ENCODE results near the gene CDA.
"Not testable (repeated sequence)": the region's sequence is repeated elsewhere in the genome, so short reads cannot be mapped to it uniquely, and the experiment has no call there.

The CDA gene

GRCh38 chr1:20604678-20605077 is 15.8 kb downstream of the CDA start:
- H3K4me3 ChIP-seq (ENCODE audit: control insufficient read depth in 1 of 7, extremely low read depth in 1 of 7, insufficient read depth in 4 of 7, low read depth in 2 of 7, low read length in 6 of 7), result no peak overlapping the region
- peaks cover 0 to 13% (median 4%) of the 10 kb centered on the region in 4 experiments for H3K4me1 ChIP-seq (ENCODE audit: control extremely low read depth in 1 of 4, control insufficient read depth in 4 of 4, insufficient read depth in 4 of 4, low read length in 3 of 4)
- ChIA-PET POLR2A (no interaction called here), CTCF (no interaction called here)
- H3K36me3 ChIP-seq (ENCODE audit: control insufficient read depth in 4 of 4, insufficient read depth in 4 of 4, low read length in 3 of 4), result no peaks in the 10 kb centered on the region
- 83% methylated on average over 7 of the region's 7 CpGs for WGBS (ENCODE audit: insufficient coverage)
- H3K27me3 ChIP-seq (replicated peaks in 2 of 5; ENCODE audit: control insufficient read depth in 4 of 5, insufficient read depth in 5 of 5, low read length in 4 of 5), result no peaks in the 10 kb centered on the region
- DNase-seq, result no peak
- peaks cover 0 to 3% (median 0%) of the 10 kb centered on the region in 5 experiments for H3K9me3 ChIP-seq (ENCODE audit: control extremely low read depth in 1 of 5, control insufficient read depth in 4 of 5, insufficient read depth in 2 of 5, low read depth in 1 of 5, low read length in 4 of 5)
- H3K27ac ChIP-seq (ENCODE audit: insufficient read depth in 1 of 2, low read depth in 1 of 2, low read length in 2 of 2, poor library complexity in 1 of 2, severe bottlenecking in 2 of 2), result no peak overlapping the region

- POLR2A ChIA-PET; H3K27me3 ChIP-seq (replicated peaks in 2 of 5; ENCODE audit: control insufficient read depth in 4 of 5, insufficient read depth in 5 of 5, low read length in 4 of 5); DNase-seq; H3K36me3 ChIP-seq (ENCODE audit: control insufficient read depth in 4 of 4, insufficient read depth in 4 of 4, low read length in 3 of 4); H3K4me3 ChIP-seq (ENCODE audit: control insufficient read depth in 1 of 7, extremely low read depth in 1 of 7, insufficient read depth in 4 of 7, low read depth in 2 of 7, low read length in 6 of 7); CTCF ChIA-PET; H3K9me3 ChIP-seq (ENCODE audit: control extremely low read depth in 1 of 5, control insufficient read depth in 4 of 5, insufficient read depth in 2 of 5, low read depth in 1 of 5, low read length in 4 of 5); H3K4me1 ChIP-seq (ENCODE audit: control extremely low read depth in 1 of 4, control insufficient read depth in 4 of 4, insufficient read depth in 4 of 4, low read length in 3 of 4); H3K27ac ChIP-seq (ENCODE audit: insufficient read depth in 1 of 2, low read depth in 1 of 2, low read length in 2 of 2, poor library complexity in 1 of 2, severe bottlenecking in 2 of 2): not testable (repeated sequence)
- 94% methylated on average over 3 of the region's 7 CpGs for WGBS (ENCODE audit: insufficient coverage)
Measured at GRCh38 chr1:20606801-20607570, 18.1 kb downstream of the CDA start.

- ChIA-PET POLR2A (no interaction called here), CTCF (interaction anchor here (1.1 to 1.4 kb wide), 2 partner anchors 11 to 23 kb away, joined by 3 to 5 read pairs; no protein-coding TSS in a partner anchor)
- peaks cover 0 to 6% (median 2%) of the 10 kb centered on the region in 4 experiments for H3K4me1 ChIP-seq (ENCODE audit: control extremely low read depth in 1 of 4, control insufficient read depth in 4 of 4, insufficient read depth in 4 of 4, low read length in 3 of 4)
- H3K4me3 ChIP-seq (ENCODE audit: control insufficient read depth in 1 of 7, extremely low read depth in 1 of 7, insufficient read depth in 4 of 7, low read depth in 2 of 7, low read length in 6 of 7), result no peak overlapping the region
- no peaks in the 10 kb centered on the region for H3K36me3 ChIP-seq (ENCODE audit: control insufficient read depth in 4 of 4, insufficient read depth in 4 of 4, low read length in 3 of 4)
- H3K27ac ChIP-seq (ENCODE audit: insufficient read depth in 1 of 2, low read depth in 1 of 2, low read length in 2 of 2, poor library complexity in 1 of 2, severe bottlenecking in 2 of 2), result no peak overlapping the region
- no peaks in the 10 kb centered on the region for H3K27me3 ChIP-seq (replicated peaks in 2 of 5; ENCODE audit: control insufficient read depth in 4 of 5, insufficient read depth in 5 of 5, low read length in 4 of 5)
- WGBS (ENCODE audit: insufficient coverage), result 95% methylated on average over 4 of the region's 6 CpGs
- DNase-seq, result no peak
- no peaks in the 10 kb centered on the region for H3K9me3 ChIP-seq (ENCODE audit: control extremely low read depth in 1 of 5, control insufficient read depth in 4 of 5, insufficient read depth in 2 of 5, low read depth in 1 of 5, low read length in 4 of 5)
Measured at GRCh38 chr1:20609541-20609940, 20.6 kb downstream of the CDA start.

- POLR2A ChIA-PET, result no interaction called here
Measured at GRCh38 chr1:20610970-20611369, 22.1 kb downstream of the CDA start.

GRCh38 chr1:20611652-20612051 is 22.8 kb downstream of the CDA start:
- Histone ChIP-seq H3K4me3 (ENCODE audit: control insufficient read depth in 1 of 7, extremely low read depth in 1 of 7, insufficient read depth in 4 of 7, low read depth in 2 of 7, low read length in 6 of 7) (no peak overlapping the region), H3K4me1 (ENCODE audit: control extremely low read depth in 1 of 4, control insufficient read depth in 4 of 4, insufficient read depth in 4 of 4, low read length in 3 of 4) (no peaks in the 10 kb centered on the region), H3K9me3 (ENCODE audit: control extremely low read depth in 1 of 5, control insufficient read depth in 4 of 5, insufficient read depth in 2 of 5, low read depth in 1 of 5, low read length in 4 of 5) (no peaks in the 10 kb centered on the region), H3K36me3 (ENCODE audit: control insufficient read depth in 4 of 4, insufficient read depth in 4 of 4, low read length in 3 of 4) (no peaks in the 10 kb centered on the region), H3K27ac (ENCODE audit: insufficient read depth in 1 of 2, low read depth in 1 of 2, low read length in 2 of 2, poor library complexity in 1 of 2, severe bottlenecking in 2 of 2) (no peak overlapping the region), H3K27me3 (replicated peaks in 2 of 5; ENCODE audit: control insufficient read depth in 4 of 5, insufficient read depth in 5 of 5, low read length in 4 of 5) (no peaks in the 10 kb centered on the region)
- ChIA-PET POLR2A (no interaction called here), CTCF (interaction anchor here (1.2 to 2.6 kb wide), 2 partner anchors 21 to 71 kb away, joined by 3 to 10 read pairs; partner anchors contain the start of gene PINK1)
- DNase-seq, result no peak
- 100% methylated on average over 5 of the region's 5 CpGs for WGBS (ENCODE audit: insufficient coverage)

More at GRCh38 chr1:20610970-20611369, 22.1 kb downstream of the CDA start:
- no peak overlapping the region for H3K27ac ChIP-seq (ENCODE audit: insufficient read depth in 1 of 2, low read depth in 1 of 2, low read length in 2 of 2, poor library complexity in 1 of 2, severe bottlenecking in 2 of 2)
- CTCF ChIA-PET, result interaction anchor here (1.2 kb wide), 1 partner anchor 71 kb away, joined by 3 read pairs; no protein-coding TSS in a partner anchor
- H3K4me1 ChIP-seq (ENCODE audit: control extremely low read depth in 1 of 4, control insufficient read depth in 4 of 4, insufficient read depth in 4 of 4, low read length in 3 of 4), result no peaks in the 10 kb centered on the region
- H3K4me3 ChIP-seq (ENCODE audit: control insufficient read depth in 1 of 7, extremely low read depth in 1 of 7, insufficient read depth in 4 of 7, low read depth in 2 of 7, low read length in 6 of 7), result no peak overlapping the region
- no peaks in the 10 kb centered on the region for H3K36me3 ChIP-seq (ENCODE audit: control insufficient read depth in 4 of 4, insufficient read depth in 4 of 4, low read length in 3 of 4)
- H3K9me3 ChIP-seq (ENCODE audit: control extremely low read depth in 1 of 5, control insufficient read depth in 4 of 5, insufficient read depth in 2 of 5, low read depth in 1 of 5, low read length in 4 of 5), result no peaks in the 10 kb centered on the region
- H3K27me3 ChIP-seq (replicated peaks in 2 of 5; ENCODE audit: control insufficient read depth in 4 of 5, insufficient read depth in 5 of 5, low read length in 4 of 5), result no peaks in the 10 kb centered on the region
- DNase-seq, result no peak
- WGBS (ENCODE audit: insufficient coverage), result 100% methylated on average over 2 of the region's 2 CpGs

GRCh38 chr1:20612221-20612746 is 23.4 kb downstream of the CDA start:
- ChIA-PET POLR2A (no interaction called here), CTCF (interaction anchor here (2.6 kb wide), 1 partner anchor 20 kb away, joined by 10 read pairs; the partner anchor contains the start of gene PINK1)
- Histone ChIP-seq H3K9me3 (ENCODE audit: control extremely low read depth in 1 of 5, control insufficient read depth in 4 of 5, insufficient read depth in 2 of 5, low read depth in 1 of 5, low read length in 4 of 5) (no peaks in the 10 kb centered on the region), H3K4me3 (ENCODE audit: control insufficient read depth in 1 of 7, extremely low read depth in 1 of 7, insufficient read depth in 4 of 7, low read depth in 2 of 7, low read length in 6 of 7) (no peak overlapping the region), H3K27me3 (replicated peaks in 2 of 5; ENCODE audit: control insufficient read depth in 4 of 5, insufficient read depth in 5 of 5, low read length in 4 of 5) (no peaks in the 10 kb centered on the region), H3K27ac (ENCODE audit: insufficient read depth in 1 of 2, low read depth in 1 of 2, low read length in 2 of 2, poor library complexity in 1 of 2, severe bottlenecking in 2 of 2) (no peak overlapping the region), H3K4me1 (ENCODE audit: control extremely low read depth in 1 of 4, control insufficient read depth in 4 of 4, insufficient read depth in 4 of 4, low read length in 3 of 4) (no peaks in the 10 kb centered on the region), H3K36me3 (ENCODE audit: control insufficient read depth in 4 of 4, insufficient read depth in 4 of 4, low read length in 3 of 4) (no peaks in the 10 kb centered on the region)
- 91% methylated on average over 10 of the region's 11 CpGs for WGBS (ENCODE audit: insufficient coverage)
- DNase-seq, result no peak

- Histone ChIP-seq H3K27ac (ENCODE audit: insufficient read depth in 1 of 2, low read depth in 1 of 2, low read length in 2 of 2, poor library complexity in 1 of 2, severe bottlenecking in 2 of 2) (no peak overlapping the region), H3K27me3 (replicated peaks in 2 of 5; ENCODE audit: control insufficient read depth in 4 of 5, insufficient read depth in 5 of 5, low read length in 4 of 5) (no peaks in the 10 kb centered on the region), H3K36me3 (ENCODE audit: control insufficient read depth in 4 of 4, insufficient read depth in 4 of 4, low read length in 3 of 4) (no peaks in the 10 kb centered on the region), H3K9me3 (ENCODE audit: control extremely low read depth in 1 of 5, control insufficient read depth in 4 of 5, insufficient read depth in 2 of 5, low read depth in 1 of 5, low read length in 4 of 5) (no peaks in the 10 kb centered on the region), H3K4me1 (ENCODE audit: control extremely low read depth in 1 of 4, control insufficient read depth in 4 of 4, insufficient read depth in 4 of 4, low read length in 3 of 4) (no peaks in the 10 kb centered on the region), H3K4me3 (ENCODE audit: control insufficient read depth in 1 of 7, extremely low read depth in 1 of 7, insufficient read depth in 4 of 7, low read depth in 2 of 7, low read length in 6 of 7) (no peak overlapping the region)
- POLR2A ChIA-PET, result no interaction called here
- DNase-seq, result no peak
- WGBS (ENCODE audit: insufficient coverage), result 90% methylated on average over 3 of the region's 3 CpGs
- CTCF ChIA-PET, result interaction anchor here (2.6 kb wide), 1 partner anchor 18 kb away, joined by 10 read pairs; the partner anchor contains the start of gene PINK1
Measured at GRCh38 chr1:20614131-20614579, 25.3 kb downstream of the CDA start.
